NB4 (cell line): ENCODE results near the gene SPATA31D1.

Experiments
- POLR2A ChIP-seq: IDR thresholded peaks from 2 replicates; pipeline ENCODE4 v1.6.1; 2011; ENCODE audit warnings: mild to moderate bottlenecking; ENCODE audit not compliant: insufficient read length; ENCODE audit errors: extremely low read depth
- TF ChIP-seq, protein P1 (sequence below): IDR thresholded peaks from one replicate; pipeline ENCODE4 v1.5.1; 2012; ENCODE audit warnings: low read depth, low read length

DNA sequence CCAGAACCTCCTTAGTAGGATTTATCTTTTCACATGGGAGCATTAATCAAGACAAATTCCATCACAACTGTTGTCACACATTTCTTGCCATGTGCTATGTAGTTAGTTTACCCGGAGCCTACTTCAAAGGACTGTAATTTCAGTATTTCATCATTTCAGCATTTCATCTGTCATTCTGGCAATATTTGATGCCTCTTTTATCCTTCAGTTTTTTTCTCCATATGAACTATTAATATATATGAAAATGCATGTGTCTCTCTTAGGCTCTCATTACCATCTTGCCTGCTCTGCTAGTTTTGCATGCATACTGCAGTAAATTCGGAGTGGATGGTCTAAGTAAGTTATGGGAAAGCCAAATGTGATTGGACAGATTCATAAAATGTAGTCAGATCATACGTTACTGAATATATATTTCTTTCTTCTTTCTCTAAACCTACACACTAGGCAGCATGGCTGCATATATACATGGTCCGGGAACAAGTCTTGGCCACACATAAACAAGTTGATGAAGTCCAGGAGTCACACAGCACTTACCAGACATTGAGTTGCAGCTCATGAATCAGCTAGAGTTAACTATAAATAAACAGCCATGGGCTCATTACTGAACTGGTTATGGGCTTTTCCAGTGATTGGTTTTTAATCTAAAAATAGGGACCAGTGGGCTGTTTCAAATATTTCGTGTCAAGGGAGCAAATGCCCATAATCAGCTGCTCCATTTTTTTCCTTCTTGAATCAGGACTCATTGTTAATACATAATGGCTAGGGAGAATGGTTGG is 46.6 kb downstream of the SPATA31D1 start:
- TF ChIP-seq, protein P1, sequence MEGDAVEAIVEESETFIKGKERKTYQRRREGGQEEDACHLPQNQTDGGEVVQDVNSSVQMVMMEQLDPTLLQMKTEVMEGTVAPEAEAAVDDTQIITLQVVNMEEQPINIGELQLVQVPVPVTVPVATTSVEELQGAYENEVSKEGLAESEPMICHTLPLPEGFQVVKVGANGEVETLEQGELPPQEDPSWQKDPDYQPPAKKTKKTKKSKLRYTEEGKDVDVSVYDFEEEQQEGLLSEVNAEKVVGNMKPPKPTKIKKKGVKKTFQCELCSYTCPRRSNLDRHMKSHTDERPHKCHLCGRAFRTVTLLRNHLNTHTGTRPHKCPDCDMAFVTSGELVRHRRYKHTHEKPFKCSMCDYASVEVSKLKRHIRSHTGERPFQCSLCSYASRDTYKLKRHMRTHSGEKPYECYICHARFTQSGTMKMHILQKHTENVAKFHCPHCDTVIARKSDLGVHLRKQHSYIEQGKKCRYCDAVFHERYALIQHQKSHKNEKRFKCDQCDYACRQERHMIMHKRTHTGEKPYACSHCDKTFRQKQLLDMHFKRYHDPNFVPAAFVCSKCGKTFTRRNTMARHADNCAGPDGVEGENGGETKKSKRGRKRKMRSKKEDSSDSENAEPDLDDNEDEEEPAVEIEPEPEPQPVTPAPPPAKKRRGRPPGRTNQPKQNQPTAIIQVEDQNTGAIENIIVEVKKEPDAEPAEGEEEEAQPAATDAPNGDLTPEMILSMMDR: no peak
- no peak for TF ChIP-seq POLR2A
